HG03442 (cell line): ENCODE results near the gene SLC38A8.

Experiments used
- ATAC-seq: cut with Tn5 transposase; IDR thresholded peaks from one replicate; pipeline ENCODE4 v1.9.1; 2021; ENCODE audit warnings: mild to moderate bottlenecking, moderate library complexity; ENCODE audit not compliant: unreplicated experiment

Gene SLC38A8

DNA sequence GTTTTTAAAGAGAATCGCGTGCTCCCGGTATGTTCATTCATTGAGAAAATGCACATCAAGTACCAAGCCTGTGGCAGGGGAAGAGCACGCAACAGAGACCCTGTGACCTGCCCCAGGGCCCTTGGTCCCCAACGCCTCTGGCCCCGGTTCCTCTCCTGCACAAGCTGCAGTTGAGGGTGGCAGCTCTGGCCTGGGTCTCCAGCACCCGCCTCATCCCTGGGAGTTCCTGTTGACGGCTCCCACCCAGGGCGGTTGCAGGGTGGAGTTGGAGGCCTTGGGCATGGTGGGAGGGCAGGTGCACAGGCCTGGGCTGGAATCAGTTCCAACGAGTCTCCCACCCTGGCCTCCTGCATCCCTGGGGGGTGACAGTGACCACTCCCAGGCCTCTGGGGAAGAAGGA is 69.5 kb downstream of the SLC38A8 start:
- ATAC-seq, result no peak

GRCh38 chr16:83972256-83973008 is 70.2 kb downstream of the SLC38A8 start:
- ATAC-seq, result no peak

- ATAC-seq, result no peak
These were observed 71.1 kb downstream of the SLC38A8 start for GRCh38 chr16:83971165-83972130.

DNA sequence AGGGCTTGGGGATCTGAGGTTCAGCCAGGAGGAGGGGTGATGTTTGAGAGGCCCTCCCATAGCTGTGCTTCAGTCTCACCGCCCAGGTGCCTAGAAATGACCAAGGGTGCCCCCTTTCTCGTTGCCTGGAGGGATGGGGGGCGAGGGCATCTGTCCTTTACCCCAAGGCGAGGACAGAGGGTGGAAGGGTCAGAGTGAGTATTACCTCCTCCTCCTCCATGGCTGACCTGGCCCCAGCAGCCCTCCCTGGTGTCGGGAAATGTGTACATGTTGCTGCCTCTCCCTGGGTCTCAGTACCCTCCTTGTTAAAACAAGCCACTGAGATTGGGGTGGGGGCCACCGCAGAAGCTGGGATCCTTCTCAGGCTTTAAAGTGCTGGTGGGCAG is 72.2 kb downstream of the SLC38A8 start:
- ATAC-seq, result no peak

- ATAC-seq, result no peak
These were observed 72.7 kb downstream of the SLC38A8 start for GRCh38 chr16:83969771-83970429.

- ATAC-seq, result no peak
These were observed 73.5 kb downstream of the SLC38A8 start for GRCh38 chr16:83968891-83969649.

DNA sequence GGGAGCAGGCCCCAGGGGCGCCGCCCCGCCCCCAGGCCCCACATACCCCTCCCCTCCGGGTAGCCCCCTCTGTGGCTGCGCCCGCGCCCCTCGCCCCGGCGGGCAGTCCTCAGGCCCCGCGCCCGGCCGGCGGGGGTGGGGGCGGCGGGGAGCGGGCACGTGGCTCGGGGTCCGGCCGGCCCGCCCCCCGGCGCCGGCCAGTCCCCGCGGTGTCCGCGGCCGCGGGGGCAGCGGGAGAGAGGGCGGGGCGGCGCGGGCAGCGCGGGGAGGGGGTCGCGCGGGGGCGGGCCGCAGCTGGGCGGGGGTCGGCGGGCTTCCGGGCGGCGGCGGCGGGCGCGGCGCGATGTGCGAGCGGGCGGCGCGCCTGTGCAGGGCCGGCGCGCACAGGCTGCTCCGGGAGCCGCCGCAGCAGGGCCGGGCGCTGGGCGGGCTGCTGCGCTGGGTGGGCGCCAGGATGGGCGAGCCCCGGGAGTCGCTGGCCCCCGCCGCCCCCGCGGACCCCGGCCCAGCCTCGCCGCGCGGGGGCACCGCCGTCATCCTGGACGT is 74.2 kb downstream of the SLC38A8 start:
- no peak for ATAC-seq

DNA sequence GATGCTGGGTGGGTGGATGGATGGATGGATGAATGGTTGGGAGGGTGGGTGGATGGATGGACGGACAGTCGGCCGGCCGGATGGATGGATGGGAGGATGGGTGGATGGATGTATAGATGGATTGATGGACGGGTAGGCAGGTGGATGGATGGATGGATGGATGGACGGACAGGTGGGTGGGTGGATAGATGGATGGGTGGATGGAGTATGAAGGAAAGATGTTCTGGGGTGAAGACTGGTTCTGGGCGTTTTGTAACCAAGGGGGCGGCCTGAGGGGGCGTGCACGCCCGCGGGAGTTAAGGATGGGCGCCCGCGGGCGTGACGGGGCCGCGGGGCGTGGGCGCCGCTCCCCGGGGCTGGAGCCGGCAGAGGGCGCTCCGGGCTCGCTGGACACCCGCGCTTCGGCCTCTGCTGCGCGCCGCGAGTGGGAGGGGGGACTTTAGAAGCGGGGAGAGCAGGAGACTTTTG is 74.7 kb downstream of the SLC38A8 start, which contains the start of gene NECAB2:
Gene NECAB2, plus strand, starts transcription at position 407 of the 468 bp plus-strand sequence. CDS start 405 bp downstream, outside the sequence.
- no peak for ATAC-seq

GRCh38 chr16:83967091-83967490 is 75.5 kb downstream of the SLC38A8 start:
- ATAC-seq, result no peak

DNA sequence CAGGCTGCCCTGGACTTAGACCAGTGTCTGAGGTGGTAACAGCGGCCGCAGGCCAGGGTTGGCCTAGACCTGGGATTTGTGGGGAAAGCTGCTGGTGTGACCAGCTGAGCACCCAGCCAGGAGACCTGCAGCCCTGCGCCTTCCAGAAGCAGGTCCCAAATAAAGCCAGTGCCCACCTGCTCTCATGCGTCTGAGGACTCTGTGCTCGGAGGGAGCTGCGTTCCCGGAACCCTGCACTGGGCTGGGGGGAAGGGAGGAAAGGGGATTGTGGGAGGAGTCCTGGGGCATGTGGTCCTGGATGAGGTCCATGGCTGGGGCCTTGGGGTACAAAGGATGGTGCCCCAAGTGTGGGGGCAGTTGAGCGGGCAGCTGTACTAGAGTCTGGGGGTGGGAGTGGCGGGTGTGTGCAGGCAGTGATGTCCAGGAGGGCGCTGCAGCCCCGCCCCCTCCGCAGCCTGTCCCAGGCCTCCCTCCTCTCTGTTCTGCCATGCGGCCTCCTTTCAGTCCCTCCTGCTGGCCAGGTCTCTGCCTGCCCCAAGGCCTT is 76.4 kb downstream of the SLC38A8 start:
- ATAC-seq, result no peak

- no peak for ATAC-seq
These were observed 77.0 kb downstream of the SLC38A8 start for GRCh38 chr16:83965444-83966152.

DNA sequence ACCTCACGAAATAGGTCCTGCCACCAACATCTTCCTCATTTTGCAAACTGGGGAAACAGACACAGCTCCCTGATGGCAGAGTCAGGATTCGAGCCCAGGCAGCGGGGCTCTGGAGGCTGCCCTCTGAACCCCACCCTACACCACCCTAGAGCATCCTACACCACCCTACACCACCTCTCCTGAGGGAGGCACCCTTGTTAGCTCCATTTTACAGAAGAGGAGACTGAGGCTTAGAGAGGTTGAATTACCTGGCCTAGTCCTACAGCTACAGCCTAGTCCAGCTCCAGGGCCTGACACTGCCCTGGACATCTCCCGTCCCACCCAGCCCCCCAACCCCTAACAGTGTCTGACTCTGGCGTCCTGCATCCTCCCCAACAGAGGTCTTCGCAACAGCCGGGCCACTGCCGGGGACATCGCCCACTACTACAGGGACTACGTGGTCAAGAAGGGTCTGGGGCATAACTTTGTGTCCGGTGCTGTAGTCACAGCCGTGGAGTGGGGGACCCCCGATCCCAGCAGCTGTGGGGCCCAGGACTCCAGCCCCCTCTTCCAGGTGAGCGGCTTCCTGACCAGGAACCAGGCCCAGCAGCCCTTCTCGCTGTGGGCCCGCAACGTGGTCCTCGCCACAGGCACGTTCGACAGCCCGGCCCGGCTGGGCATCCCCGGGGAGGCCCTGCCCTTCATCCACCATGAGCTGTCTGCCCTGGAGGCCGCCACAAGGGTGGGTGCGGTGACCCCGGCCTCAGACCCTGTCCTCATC is 77.7 kb downstream of the SLC38A8 start:
- ATAC-seq, result no peak

- no peak for ATAC-seq
These were observed 79.1 kb downstream of the SLC38A8 start for GRCh38 chr16:83963277-83964119.

DNA sequence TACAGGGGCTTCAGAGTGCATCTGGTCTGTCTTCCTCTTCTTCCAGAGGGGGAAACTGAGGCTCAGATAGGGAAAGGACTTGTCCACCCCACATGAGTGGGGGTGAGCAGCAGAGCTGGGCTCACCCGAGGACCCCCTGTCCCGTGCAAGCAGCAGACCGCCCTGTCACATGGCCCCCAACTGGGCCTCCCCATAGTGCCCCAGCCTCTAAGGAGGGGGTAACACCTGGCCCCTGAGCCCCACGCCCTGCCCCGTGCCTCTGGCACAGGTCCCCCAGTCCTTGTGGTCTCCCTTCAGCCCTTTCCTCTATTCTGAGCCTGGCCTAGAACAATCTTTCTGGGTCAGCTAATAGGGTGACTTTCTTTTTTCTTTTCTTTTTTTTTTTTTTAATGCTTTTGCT is 81.0 kb downstream of the SLC38A8 start:
- no peak for ATAC-seq

- no peak for ATAC-seq
These were observed 81.9 kb downstream of the SLC38A8 start for GRCh38 chr16:83960521-83961249.
